UCSD-AML1 (cell line): ENCODE measurements around the gene PAGR1.
"Not testable (repeated sequence)": the region's sequence is repeated elsewhere in the genome, so short reads cannot be mapped to it uniquely, and the experiment has no call there.

ENCODE experiments used
- DNase-seq: peaks from one replicate; lab custom pipeline; 2025; ENCODE audit not compliant: unreplicated experiment; lab: John Stamatoyannopoulos, UW

Gene PAGR1

GRCh38 chr16:29811896-29812665, 3.9 kb upstream of the PAGR1 start, which contains the start of gene PRRT2:
Gene PRRT2, plus strand, starts transcription at chr16:29812193. Its CDS starts 862 bp downstream, at chr16:29813055.
- DNase-seq, result no peak

- no peak for DNase-seq
These were observed 3.0 kb upstream of the PAGR1 start for GRCh38 chr16:29812754-29813643.

- no peak for DNase-seq
These were observed 2.0 kb upstream of the PAGR1 start for GRCh38 chr16:29813644-29814562.

GRCh38 chr16:29814592-29814991, 1.4 kb upstream of the PAGR1 start:
- DNase-seq, result no peak

GRCh38 chr16:29815032-29815721, 775 bp upstream of the PAGR1 start:
- peak; percentile 48 for DNase-seq

GRCh38 chr16:29816694-29817441, 916 bp downstream of the PAGR1 start:
- DNase-seq, result peak; percentile 79

GRCh38 chr16:29818082-29818481, 2.1 kb downstream of the PAGR1 start:
- DNase-seq, result no peak

- DNase-seq, result no peak
These were observed 3.6 kb downstream of the PAGR1 start for GRCh38 chr16:29819506-29819905.

- DNase-seq, result peak; percentile 67
These were observed 4.3 kb downstream of the PAGR1 start, which contains the start of gene MVP for GRCh38 chr16:29820271-29820701. Gene MVP, plus strand, starts transcription at chr16:29820462. Its CDS starts 10,088 bp downstream, at chr16:29830550.

- no peak for DNase-seq
These were observed 5.0 kb downstream of the PAGR1 start for GRCh38 chr16:29820730-29821642.

GRCh38 chr16:29821643-29822115, 5.7 kb downstream of the PAGR1 start:
- no peak for DNase-seq

- DNase-seq, result no peak
These were observed 8.7 kb downstream of the PAGR1 start for GRCh38 chr16:29824589-29825144.

GRCh38 chr16:29825145-29826044, 9.4 kb downstream of the PAGR1 start:
- DNase-seq, result no peak

GRCh38 chr16:29826342-29826695, 10.4 kb downstream of the PAGR1 start:
- no peak for DNase-seq

- DNase-seq, result no peak
These were observed 14.8 kb downstream of the PAGR1 start for GRCh38 chr16:29830774-29831173.

- DNase-seq, result no peak
These were observed 15.5 kb downstream of the PAGR1 start for GRCh38 chr16:29831490-29831889.

GRCh38 chr16:29833219-29833618, 17.3 kb downstream of the PAGR1 start:
- DNase-seq, result not testable (repeated sequence)
